ENCODE measurements around the gene APOBEC4. TPM values are rescaled to one million over a fixed set of nuclear protein-coding genes. Genes with fewer than 3 reads are reported as not detected.

Gene APOBEC4
- total RNA-seq, 1 donor from 2014 or later, result not detected

DNA sequence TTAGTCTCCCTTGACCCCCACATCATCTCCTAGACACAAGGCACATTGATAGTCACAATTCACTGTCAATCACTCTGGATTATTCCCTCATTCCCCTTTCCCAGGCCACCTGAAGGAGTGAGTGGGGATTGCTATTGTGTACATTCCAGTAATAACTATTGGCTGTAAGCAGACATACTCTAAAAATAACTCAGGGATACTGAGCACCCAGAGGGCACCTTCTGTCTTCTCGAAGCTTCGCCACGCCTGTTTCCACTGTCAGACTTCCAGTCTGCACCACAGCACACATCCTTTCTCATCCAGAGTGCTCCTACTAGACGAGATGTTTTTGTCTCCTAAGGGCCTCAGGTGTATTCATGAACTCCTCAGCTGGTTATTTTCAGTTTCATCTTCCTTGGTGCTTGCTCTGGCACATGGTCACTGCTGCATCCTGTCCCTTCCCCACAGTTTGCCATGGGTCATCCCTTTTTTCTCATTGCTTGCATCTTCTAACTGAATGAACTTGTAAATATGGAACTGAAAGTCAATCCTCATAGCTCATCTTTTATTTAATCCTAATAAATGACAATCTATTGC, 848 bp upstream of the APOBEC4 start:
- no peak for ATAC-seq
- intact Hi-C loops (cut with DNase I), result loop anchor here (10.0 kb wide), 1 partner anchor 261 kb away; no protein-coding TSS in a partner anchor
- no peak for DNase-seq
- Histone ChIP-seq H3K4me1 (peaks cover 28% of the 10 kb centered on the region), H3K27me3 (no peaks in the 10 kb centered on the region), H3K36me3 (no peaks in the 10 kb centered on the region), H3K4me3 (no peak overlapping the region), H3K27ac (no peak overlapping the region), H3K9me3 (no peaks in the 10 kb centered on the region)
- TF ChIP-seq, protein P1, sequence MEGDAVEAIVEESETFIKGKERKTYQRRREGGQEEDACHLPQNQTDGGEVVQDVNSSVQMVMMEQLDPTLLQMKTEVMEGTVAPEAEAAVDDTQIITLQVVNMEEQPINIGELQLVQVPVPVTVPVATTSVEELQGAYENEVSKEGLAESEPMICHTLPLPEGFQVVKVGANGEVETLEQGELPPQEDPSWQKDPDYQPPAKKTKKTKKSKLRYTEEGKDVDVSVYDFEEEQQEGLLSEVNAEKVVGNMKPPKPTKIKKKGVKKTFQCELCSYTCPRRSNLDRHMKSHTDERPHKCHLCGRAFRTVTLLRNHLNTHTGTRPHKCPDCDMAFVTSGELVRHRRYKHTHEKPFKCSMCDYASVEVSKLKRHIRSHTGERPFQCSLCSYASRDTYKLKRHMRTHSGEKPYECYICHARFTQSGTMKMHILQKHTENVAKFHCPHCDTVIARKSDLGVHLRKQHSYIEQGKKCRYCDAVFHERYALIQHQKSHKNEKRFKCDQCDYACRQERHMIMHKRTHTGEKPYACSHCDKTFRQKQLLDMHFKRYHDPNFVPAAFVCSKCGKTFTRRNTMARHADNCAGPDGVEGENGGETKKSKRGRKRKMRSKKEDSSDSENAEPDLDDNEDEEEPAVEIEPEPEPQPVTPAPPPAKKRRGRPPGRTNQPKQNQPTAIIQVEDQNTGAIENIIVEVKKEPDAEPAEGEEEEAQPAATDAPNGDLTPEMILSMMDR (IDR thresholded peaks at IDR 0.05), result no peak

DNA sequence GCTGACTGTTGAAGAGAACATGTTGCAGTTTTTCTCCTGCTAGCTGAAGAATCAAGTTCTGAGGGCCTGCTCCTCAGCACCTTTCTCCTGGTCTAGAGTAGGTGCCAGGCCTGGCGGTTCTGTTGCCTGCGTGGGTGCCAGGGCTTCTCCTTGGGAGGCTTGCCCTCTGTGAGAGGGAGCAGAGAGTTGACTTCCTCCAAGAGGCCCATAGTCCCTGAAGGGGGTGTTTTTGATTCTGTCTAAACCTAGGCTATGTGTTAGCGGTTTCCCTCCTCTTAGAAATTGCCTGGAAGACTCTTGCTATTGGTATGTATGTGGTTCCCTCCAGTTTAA, 312 bp upstream of the APOBEC4 start:
- ATAC-seq (peak; percentile 54), DNase-seq (no peak)
- TF ChIP-seq, protein P1 (IDR thresholded peaks at IDR 0.05), result no peak
- Histone ChIP-seq H3K27ac (peak overlapping the region; percentile 13), H3K36me3 (no peaks in the 10 kb centered on the region), H3K4me3 (no peak overlapping the region), H3K9me3 (no peaks in the 10 kb centered on the region), H3K27me3 (no peaks in the 10 kb centered on the region), H3K4me1 (peaks cover 28% of the 10 kb centered on the region)
- intact Hi-C loops (cut with DNase I), result loop anchor here (10.0 kb wide), 1 partner anchor 261 kb away; no protein-coding TSS in a partner anchor

DNA sequence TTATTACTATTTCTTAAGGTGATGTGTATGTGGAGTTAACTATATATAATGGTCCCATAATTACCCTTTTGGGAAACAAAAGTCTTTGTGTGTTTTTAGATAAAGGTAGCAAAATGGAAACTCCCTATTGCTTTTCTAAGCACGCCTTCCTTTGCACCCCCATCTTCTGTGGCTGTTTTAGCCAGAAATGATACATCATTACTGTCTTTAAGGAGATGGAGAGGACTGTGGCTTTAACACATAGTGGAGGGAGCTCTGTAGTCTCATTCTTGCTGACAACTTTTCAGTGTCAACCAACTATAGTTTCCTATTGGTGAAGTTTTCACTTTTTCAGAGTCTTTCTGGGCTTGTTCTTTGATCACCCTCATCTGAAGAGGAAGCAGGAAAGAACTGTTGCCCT, 1.0 kb downstream of the APOBEC4 start:
- no peak overlapping the region for H3K27ac ChIP-seq
- intact Hi-C loops (cut with DNase I), result loop anchor here (10.0 kb wide), 1 partner anchor 263 kb away; no protein-coding TSS in a partner anchor

DNA sequence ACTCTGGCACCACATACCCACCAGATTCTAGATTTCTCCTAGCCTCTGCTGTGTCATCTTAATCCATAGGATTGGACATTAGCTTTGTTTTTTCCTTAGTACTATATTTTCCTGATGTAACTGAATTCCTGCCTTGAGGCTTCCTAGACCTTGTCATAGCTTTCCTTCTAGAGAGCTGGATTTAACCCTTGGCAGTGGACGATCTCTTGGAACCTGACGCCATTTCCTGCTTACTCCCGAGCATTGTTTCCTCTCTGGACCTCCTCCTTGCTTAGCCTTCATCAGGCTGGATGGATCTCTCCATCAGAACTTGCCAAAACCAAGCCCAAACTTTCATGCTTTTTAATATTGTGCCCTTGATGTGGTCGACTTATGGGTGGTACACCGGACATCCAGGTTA, 1.5 kb downstream of the APOBEC4 start:
- Histone ChIP-seq H3K27ac (no peak overlapping the region), H3K4me3 (no peak overlapping the region), H3K27me3 (no peaks in the 10 kb centered on the region), H3K36me3 (no peaks in the 10 kb centered on the region), H3K9me3 (no peaks in the 10 kb centered on the region), H3K4me1 (peaks cover 28% of the 10 kb centered on the region)
- DNase-seq (no peak), ATAC-seq (no peak)
- TF ChIP-seq, protein P1 (IDR thresholded peaks at IDR 0.05), result no peak
- intact Hi-C loops (cut with DNase I), result loop anchor here (10.0 kb wide), 1 partner anchor 263 kb away; no protein-coding TSS in a partner anchor

More for the DNA sequence above, 1.0 kb downstream of the APOBEC4 start:
- no peak overlapping the region for H3K4me3 ChIP-seq
- H3K9me3 ChIP-seq, result no peaks in the 10 kb centered on the region
- no peaks in the 10 kb centered on the region for H3K36me3 ChIP-seq
- no peaks in the 10 kb centered on the region for H3K27me3 ChIP-seq
- H3K4me1 ChIP-seq, result peaks cover 28% of the 10 kb centered on the region
- ATAC-seq (no peak), DNase-seq (no peak)
- TF ChIP-seq, protein P1 (IDR thresholded peaks at IDR 0.05), result no peak

DNA sequence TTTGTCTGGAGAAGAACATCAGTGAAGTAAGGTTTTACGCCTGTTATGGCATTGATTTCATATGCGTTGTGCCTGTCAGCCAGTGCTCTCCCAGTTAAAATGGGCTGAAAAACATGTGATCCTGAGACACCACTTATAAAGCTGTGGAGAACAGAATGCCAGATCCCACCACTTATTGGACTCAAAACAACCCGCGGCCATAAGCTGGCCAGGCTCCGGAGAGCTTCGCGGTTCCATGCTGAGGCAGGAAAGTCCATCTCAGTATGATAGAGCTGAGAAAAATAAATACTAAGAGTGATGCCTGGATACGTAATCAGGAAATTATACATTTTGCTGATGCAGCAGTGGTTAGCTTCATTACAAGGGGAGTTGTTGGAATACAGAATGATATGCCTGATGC, 5.1 kb downstream of the APOBEC4 start:
- ATAC-seq (no peak), DNase-seq (no peak)
- Histone ChIP-seq H3K4me1 (peaks cover 11% of the 10 kb centered on the region), H3K9me3 (no peaks in the 10 kb centered on the region), H3K27me3 (no peaks in the 10 kb centered on the region), H3K36me3 (no peaks in the 10 kb centered on the region), H3K27ac (no peak overlapping the region), H3K4me3 (no peak overlapping the region)
- intact Hi-C loops (cut with DNase I), result no loop called here
- TF ChIP-seq, protein P1 (IDR thresholded peaks at IDR 0.05), result no peak

DNA sequence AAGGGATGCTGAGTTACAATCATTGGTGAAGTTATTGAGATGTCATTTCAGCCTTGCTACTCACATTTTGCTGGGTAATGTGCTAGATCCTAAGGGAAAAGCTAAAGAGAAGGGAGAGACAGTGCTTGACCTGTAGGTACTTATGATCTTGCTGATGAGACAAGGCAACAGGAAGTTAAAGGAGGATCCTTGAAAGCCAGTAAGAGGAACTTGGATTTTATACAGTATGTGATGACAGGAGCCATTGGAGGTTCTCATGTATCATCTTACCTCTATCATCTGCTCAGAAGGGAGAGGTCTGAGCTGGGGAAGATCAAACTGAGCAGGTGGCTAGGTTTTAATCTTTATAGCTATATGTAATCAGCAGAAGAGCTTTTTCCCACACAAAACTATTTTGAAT, 6.3 kb downstream of the APOBEC4 start:
- no peak overlapping the region for H3K4me3 ChIP-seq
- H3K4me1 ChIP-seq, result no peaks in the 10 kb centered on the region
- H3K36me3 ChIP-seq, result no peaks in the 10 kb centered on the region
- no peak overlapping the region for H3K27ac ChIP-seq
- intact Hi-C loops (cut with DNase I), result no loop called here
- peak; percentile 52 for ATAC-seq
- DNase-seq, result no peak
- no peaks in the 10 kb centered on the region for H3K27me3 ChIP-seq
- TF ChIP-seq, protein P1 (IDR thresholded peaks at IDR 0.05), result no peak
- no peaks in the 10 kb centered on the region for H3K9me3 ChIP-seq
